ENCODE results near the gene C4A. TPM values are rescaled to one million over a fixed set of nuclear protein-coding genes. Genes with fewer than 3 reads are reported as not detected.

The C4A gene
- total RNA-seq, 2 donors from 2014 or later: 152 to 175 TPM

DNA sequence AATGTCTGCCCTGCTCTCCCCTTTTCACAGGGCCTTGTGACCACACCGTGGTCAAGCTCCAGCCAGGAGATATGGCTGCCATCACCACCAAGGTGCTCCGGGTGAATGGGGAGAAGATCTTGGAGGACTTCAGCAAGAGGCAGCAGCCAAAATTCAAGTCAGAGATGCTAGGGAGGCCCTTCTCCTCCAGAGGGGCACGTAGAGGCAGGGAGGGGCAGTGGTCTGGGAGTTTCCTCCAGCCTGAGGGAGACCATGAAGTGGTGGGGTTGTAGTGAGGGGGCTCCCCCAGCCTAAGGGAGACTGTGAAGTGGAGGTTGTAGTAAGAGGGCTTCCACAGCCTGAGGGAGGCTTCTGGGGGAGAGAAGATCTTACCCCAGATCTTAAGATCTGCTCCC lies 13.9 kb upstream of the C4A start:
- H3K9me3 ChIP-seq: no peaks in the 10 kb centered on the region
- H3K27ac ChIP-seq: no peak overlapping the region
- no peak overlapping the region for H3K4me3 ChIP-seq
- no peak for DNase-seq (ENCODE audit: low spot score)
- H3K4me1 ChIP-seq: peaks cover 0 to 24% of the 10 kb centered on the region in 2 donors
- TF ChIP-seq CTCF (IDR thresholded peaks at IDR 0.05): no peak
- no peaks in the 10 kb centered on the region for H3K27me3 ChIP-seq
- H3K36me3 ChIP-seq: peaks cover 66% of the 10 kb centered on the region

DNA sequence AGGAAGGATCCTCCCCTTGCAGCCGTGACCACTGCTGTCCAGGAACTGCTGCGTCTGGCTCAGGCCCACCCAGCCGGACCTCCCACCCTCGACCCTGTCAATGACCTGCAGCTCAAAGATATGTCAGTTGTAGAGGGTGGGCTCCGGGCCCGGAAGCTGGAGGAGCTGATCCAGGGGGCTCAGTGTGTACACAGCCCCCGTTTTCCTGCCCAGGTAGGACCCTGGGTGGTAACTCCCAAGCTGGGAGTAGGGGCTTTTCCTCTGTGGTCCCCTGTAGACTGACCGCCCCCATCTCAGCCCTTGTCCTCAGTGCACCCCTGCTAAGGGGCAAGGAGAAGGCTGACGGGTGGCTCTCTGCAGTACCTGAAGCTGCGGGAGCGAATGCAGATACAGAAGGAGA lies 13.5 kb upstream of the C4A start:
- H3K27me3 ChIP-seq: no peaks in the 10 kb centered on the region
- peaks cover 64% of the 10 kb centered on the region for H3K36me3 ChIP-seq
- no peaks in the 10 kb centered on the region for H3K9me3 ChIP-seq
- no peak overlapping the region for H3K27ac ChIP-seq
- no peak for TF ChIP-seq CTCF (IDR thresholded peaks at IDR 0.05)
- no peak overlapping the region for H3K4me3 ChIP-seq
- H3K4me1 ChIP-seq: peaks cover 0 to 28% of the 10 kb centered on the region in 2 donors
- no peak for DNase-seq (ENCODE audit: low spot score)

- no peaks in the 10 kb centered on the region for H3K27me3 ChIP-seq
- no peaks in the 10 kb centered on the region for H3K9me3 ChIP-seq
- TF ChIP-seq CTCF (IDR thresholded peaks at IDR 0.05): no peak
- peaks cover 57% of the 10 kb centered on the region for H3K36me3 ChIP-seq
- no peak for DNase-seq (ENCODE audit: low spot score)
- H3K4me1 ChIP-seq: peaks cover 0 to 34% of the 10 kb centered on the region in 2 donors
- H3K4me3 ChIP-seq: no peak overlapping the region
- no peak overlapping the region for H3K27ac ChIP-seq
Observed at GRCh38 chr6:31968791-31969711, 12.8 kb upstream of the C4A start.

DNA sequence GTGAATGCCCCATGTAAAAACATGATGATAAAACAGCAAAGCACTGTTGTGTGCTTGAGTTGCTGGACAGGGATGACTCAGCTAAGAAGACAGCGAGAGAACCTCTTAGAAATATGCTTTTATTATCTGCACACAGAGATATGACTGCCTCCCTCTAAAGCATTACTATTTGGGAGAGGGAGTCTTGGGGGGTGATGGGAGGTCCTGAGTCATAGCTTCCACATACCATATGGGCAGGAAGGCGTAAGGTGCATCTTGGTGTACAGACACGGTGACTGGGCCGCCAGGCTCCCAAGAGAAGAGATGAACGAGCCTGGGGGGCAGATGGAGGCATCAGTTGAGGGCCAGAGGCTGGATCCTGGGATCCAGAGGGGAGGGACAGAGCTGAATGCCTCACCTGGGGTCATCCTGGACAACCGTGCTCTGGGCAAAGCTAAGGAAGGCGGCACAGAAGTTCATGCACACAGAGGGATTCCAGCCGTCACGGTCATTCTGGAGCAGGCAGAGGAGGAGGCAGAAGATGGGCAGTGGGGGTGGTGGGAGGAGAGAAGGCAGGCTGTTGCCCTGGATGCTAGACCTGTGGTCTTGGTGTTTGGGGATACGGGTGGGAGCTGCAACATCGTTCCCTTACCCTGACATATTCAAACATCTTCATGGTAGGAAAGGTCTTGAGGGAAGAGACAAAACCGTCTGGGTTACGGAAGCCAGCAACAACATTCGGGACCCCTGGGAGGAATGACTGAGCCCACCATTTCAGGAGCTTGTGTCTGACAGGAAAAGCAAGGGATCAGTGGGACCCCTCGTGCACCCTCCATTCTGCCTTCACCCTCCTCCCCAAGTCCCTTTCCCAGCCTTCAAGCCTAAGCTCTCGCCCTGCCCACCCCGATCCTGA lies 11.9 kb upstream of the C4A start:
- peak overlapping the region in 1 of 2 donors; percentile 98 for H3K27ac ChIP-seq
- DNase-seq (ENCODE audit: low spot score): no peak
- no peak overlapping the region for H3K4me3 ChIP-seq
- H3K27me3 ChIP-seq: no peaks in the 10 kb centered on the region
- TF ChIP-seq CTCF (IDR thresholded peaks at IDR 0.05): no peak
- H3K4me1 ChIP-seq: peaks cover 0 to 34% of the 10 kb centered on the region in 2 donors
- H3K9me3 ChIP-seq: no peaks in the 10 kb centered on the region
- peaks cover 51% of the 10 kb centered on the region for H3K36me3 ChIP-seq

GRCh38 chr6:31970604-31971271 lies 11.1 kb upstream of the C4A start:
- H3K36me3 ChIP-seq: peaks cover 48% of the 10 kb centered on the region
- DNase-seq (ENCODE audit: low spot score): no peak

More at GRCh38 chr6:31970604-31971271, 11.1 kb upstream of the C4A start:
- Histone ChIP-seq H3K27me3 (no peaks in the 10 kb centered on the region), H3K27ac (peak overlapping the region; percentile 96 to 98), H3K4me3 (peak overlapping the region; percentile 80 to 82), H3K9me3 (no peaks in the 10 kb centered on the region), H3K4me1 (peaks cover 0 to 34% of the 10 kb centered on the region in 2 donors)
- TF ChIP-seq CTCF (IDR thresholded peaks at IDR 0.05): no peak

Data from right atrium auricular region (tissue), 2 donors.